OCI-LY7 (cell line): Measurements from ENCODE around the gene UQCRFS1.

Experiments used
- CTCF ChIP-seq: fragments of 200-600 bp; sonication (generic); conservative IDR thresholded peaks from 2 replicates; pipeline ENCODE4 v1.5.1; 2014; ENCODE audit warnings: mild to moderate bottlenecking, antibody characterized with exemption, low read length, moderate library complexity, mixed read lengths
- EZH2phosphoT487 ChIP-seq: fragments of 200-600 bp; sonication (generic); IDR thresholded peaks from 2 replicates; pipeline ENCODE4 v1.6.1; 2018; ENCODE audit warnings: low read depth, borderline replicate concordance, mild to moderate bottlenecking, mixed run types, antibody characterized with exemption, low read length, moderate library complexity, mixed read lengths

- TF ChIP-seq CTCF: no peak
- TF ChIP-seq EZH2phosphoT487: no peak
Measured at GRCh38 chr19:29173896-29174295, 39.1 kb downstream of the UQCRFS1 start.
